ENCODE results near the gene LAMA3. TPM values are rescaled to one million over a fixed set of nuclear protein-coding genes. Genes with fewer than 3 reads are reported as not detected.

The LAMA3 gene
- total RNA-seq, 1 experiment from 2014 or later, result 34.6 TPM

- no peak for TF ChIP-seq CTCF (IDR thresholded peaks at IDR 0.05; ENCODE audit: insufficient read depth in 1 of 2, low read depth in 1 of 2, low read length in 1 of 2, severe bottlenecking in 1 of 2, unreplicated experiment in 1 of 2)
- Histone ChIP-seq H3K27me3 (replicated peaks; ENCODE audit: control insufficient read depth, insufficient read depth, low read length) (no peaks in the 10 kb centered on the region), H3K4me3 (ENCODE audit: low read depth, low read length) (no peak overlapping the region), H3K36me3 (ENCODE audit: control insufficient read depth, insufficient read depth, low read length) (no peaks in the 10 kb centered on the region), H3K9me3 (no peaks in the 10 kb centered on the region), H3K4me1 (no peaks in the 10 kb centered on the region)
- Mint-ChIP-seq H3K27ac (ENCODE audit: unreplicated experiment) (no peak overlapping the region), H3K9me3 (ENCODE audit: unreplicated experiment) (no peaks in the 10 kb centered on the region), H3K4me1 (ENCODE audit: low read depth, unreplicated experiment) (no peaks in the 10 kb centered on the region), H3K4me3 (ENCODE audit: unreplicated experiment) (no peak overlapping the region), H3K36me3 (ENCODE audit: insufficient read depth, unreplicated experiment) (peaks cover 5% of the 10 kb centered on the region), H3K27me3 (ENCODE audit: insufficient read depth, unreplicated experiment) (no peaks in the 10 kb centered on the region)
- DNase-seq, result no peak
- CTCF ChIA-PET, result no interaction called here
- POLR2A ChIA-PET, result no interaction called here
- intact Hi-C loops (cut with micrococcal nuclease; ENCODE audit: unreplicated experiment), result no loop called here
- BruUV-seq (replicated peaks), result no TSS peak
Measured at GRCh38 chr18:23809415-23809814, 120.2 kb downstream of the LAMA3 start.

GRCh38 chr18:23810396-23810795 is 121.1 kb downstream of the LAMA3 start:
- no peaks in the 10 kb centered on the region for H3K4me1 ChIP-seq
- no TSS peak for BruUV-seq (replicated peaks)
- H3K36me3 ChIP-seq (ENCODE audit: control insufficient read depth, insufficient read depth, low read length), result no peaks in the 10 kb centered on the region
- no peaks in the 10 kb centered on the region for H3K9me3 ChIP-seq
- no peaks in the 10 kb centered on the region for H3K9me3 Mint-ChIP-seq (ENCODE audit: unreplicated experiment)
- no peak for TF ChIP-seq CTCF (IDR thresholded peaks at IDR 0.05; ENCODE audit: insufficient read depth in 1 of 2, low read depth in 1 of 2, low read length in 1 of 2, severe bottlenecking in 1 of 2, unreplicated experiment in 1 of 2)
- H3K27me3 ChIP-seq (replicated peaks; ENCODE audit: control insufficient read depth, insufficient read depth, low read length), result no peaks in the 10 kb centered on the region
- peaks cover 5% of the 10 kb centered on the region for H3K36me3 Mint-ChIP-seq (ENCODE audit: insufficient read depth, unreplicated experiment)
- no peak overlapping the region for H3K4me3 ChIP-seq (ENCODE audit: low read depth, low read length)
- H3K27me3 Mint-ChIP-seq (ENCODE audit: insufficient read depth, unreplicated experiment), result no peaks in the 10 kb centered on the region
- intact Hi-C loops (cut with micrococcal nuclease; ENCODE audit: unreplicated experiment), result no loop called here
- no peak for DNase-seq
- no peak overlapping the region for H3K4me3 Mint-ChIP-seq (ENCODE audit: unreplicated experiment)
- H3K4me1 Mint-ChIP-seq (ENCODE audit: low read depth, unreplicated experiment), result no peaks in the 10 kb centered on the region
- ChIA-PET CTCF (no interaction called here), POLR2A (no interaction called here)
- no peak overlapping the region for H3K27ac Mint-ChIP-seq (ENCODE audit: unreplicated experiment)

DNA sequence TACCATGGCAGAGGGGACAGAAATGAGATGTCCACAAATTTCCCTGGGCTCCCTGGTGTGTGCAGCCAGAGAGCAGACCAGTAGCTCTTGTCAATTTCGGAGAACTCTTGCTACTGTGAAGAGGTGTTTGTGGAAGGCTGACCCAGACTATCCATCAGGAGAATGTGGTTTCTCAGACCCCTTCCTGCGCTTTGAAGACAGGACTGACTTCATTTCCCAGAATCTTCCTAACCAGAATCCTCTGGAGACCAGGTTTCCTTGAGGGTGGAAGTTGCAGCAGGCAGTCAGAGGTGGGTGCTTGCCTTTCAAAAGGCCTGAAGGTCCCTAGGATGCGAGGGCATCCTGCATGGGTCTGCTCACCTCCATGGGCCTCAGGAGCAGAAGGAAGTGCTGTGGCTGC is 121.9 kb downstream of the LAMA3 start:
- H3K4me3 Mint-ChIP-seq (ENCODE audit: unreplicated experiment), result no peak overlapping the region
- intact Hi-C loops (cut with micrococcal nuclease; ENCODE audit: unreplicated experiment), result no loop called here
- Histone ChIP-seq H3K36me3 (ENCODE audit: control insufficient read depth, insufficient read depth, low read length) (no peaks in the 10 kb centered on the region), H3K27me3 (replicated peaks; ENCODE audit: control insufficient read depth, insufficient read depth, low read length) (no peaks in the 10 kb centered on the region), H3K4me1 (no peaks in the 10 kb centered on the region), H3K9me3 (no peaks in the 10 kb centered on the region), H3K4me3 (ENCODE audit: low read depth, low read length) (no peak overlapping the region)
- no peaks in the 10 kb centered on the region for H3K4me1 Mint-ChIP-seq (ENCODE audit: low read depth, unreplicated experiment)
- no peak overlapping the region for H3K27ac Mint-ChIP-seq (ENCODE audit: unreplicated experiment)
- no peaks in the 10 kb centered on the region for H3K9me3 Mint-ChIP-seq (ENCODE audit: unreplicated experiment)
- POLR2A ChIA-PET, result no interaction called here
- TF ChIP-seq CTCF (IDR thresholded peaks at IDR 0.05; ENCODE audit: insufficient read depth in 1 of 2, low read depth in 1 of 2, low read length in 1 of 2, severe bottlenecking in 1 of 2, unreplicated experiment in 1 of 2), result no peak
- no peaks in the 10 kb centered on the region for H3K27me3 Mint-ChIP-seq (ENCODE audit: insufficient read depth, unreplicated experiment)
- DNase-seq, result no peak
- CTCF ChIA-PET, result no interaction called here
- no TSS peak for BruUV-seq (replicated peaks)
- peaks cover 6% of the 10 kb centered on the region for H3K36me3 Mint-ChIP-seq (ENCODE audit: insufficient read depth, unreplicated experiment)
